ENCODE results near the gene SATB2.

DNA sequence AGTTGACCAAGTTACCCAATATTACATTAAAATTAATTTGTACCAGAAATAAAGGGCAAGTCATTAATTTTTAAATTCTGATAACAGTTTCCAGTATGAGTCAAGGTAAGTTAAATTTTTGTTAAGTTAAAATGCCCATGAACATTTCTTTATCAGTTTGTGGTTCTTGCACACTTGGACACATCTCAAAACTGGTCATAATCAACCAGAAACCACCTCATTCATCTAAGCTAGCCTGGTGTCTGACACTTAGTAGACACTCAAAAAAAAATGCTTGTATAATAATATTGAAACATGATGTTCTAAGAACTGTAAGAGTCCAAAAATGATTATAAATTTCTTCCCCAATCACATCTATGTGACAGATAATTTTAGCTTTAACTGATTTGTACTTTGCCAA is 62.4 kb downstream of the SATB2 start:
- no peak for TF ChIP-seq CTCF (IDR thresholded peaks at IDR 0.05 in 8 of 11, conservative IDR thresholded peaks at IDR 0.05 in 3 of 11)
- no peak for TF ChIP-seq POLR2A (IDR thresholded peaks at IDR 0.05)
- TF ChIP-seq POLR2AphosphoS5 (IDR thresholded peaks at IDR 0.05), result no peak

Data from spleen (tissue), 7 donors.